Keratinocyte (primary cell): ENCODE results near the gene CREB1. TPM values are rescaled to one million over a fixed set of nuclear protein-coding genes. Genes with fewer than 3 reads are reported as not detected.

Source experiments
- DNase-seq: peaks from one replicate; pipeline ENCODE4 v3.0.0-alpha.2; 2011; ENCODE audit warnings: low read depth, missing footprints, low spot score
- FAIRE-seq: peaks from 2 replicates; lab custom pipeline; 2011; peaks lifted over from hg19 to GRCh38; lab: Jason Lieb, UNC
- H2AFZ ChIP-seq: 2 replicates; pipeline ENCODE4 v1.6.0; 2012; ENCODE audit warnings: low read length, control low read depth, inconsistent platforms; ENCODE audit not compliant: control insufficient read depth
- H3K27ac ChIP-seq: 2 replicates; pipeline ENCODE4 v1.5.1; 2011; ENCODE audit warnings: low read length; ENCODE audit not compliant: control insufficient read depth, insufficient read depth
- H3K27me3 ChIP-seq: 3 replicates; pipeline ENCODE4 v1.6.0; 2011; ENCODE audit warnings: low read length; ENCODE audit not compliant: control insufficient read depth, insufficient read depth; ENCODE audit errors: extremely low read depth
- H3K36me3 ChIP-seq, 2 experiments: 2 replicates in 1 of 2; 3 replicates in 1 of 2; pipeline ENCODE4 v1.5.1; 2011; ENCODE audit warnings: low read length in 2 of 2, mild to moderate bottlenecking in 1 of 2; ENCODE audit not compliant: control insufficient read depth in 2 of 2, insufficient read depth in 2 of 2; ENCODE audit errors: extremely low read depth in 1 of 2
- H3K4me1 ChIP-seq: 3 replicates; pipeline ENCODE4 v1.5.1; 2011; ENCODE audit warnings: low read length; ENCODE audit not compliant: control insufficient read depth, insufficient read depth; ENCODE audit errors: extremely low read depth
- H3K4me2 ChIP-seq: 3 replicates; pipeline ENCODE4 v1.6.0; 2011; ENCODE audit warnings: low read depth, low read length; ENCODE audit not compliant: control insufficient read depth, insufficient read depth; ENCODE audit errors: extremely low read depth
- H3K4me3 ChIP-seq, 3 experiments: fragments of 200-600 bp in 1 of 3; sonication (generic) in 1 of 3; 2 replicates in 2 of 3; 3 replicates in 1 of 3; pipeline ENCODE4 v1.5.1; 2011 to 2016; ENCODE audit warnings: low read length in 3 of 3, mild to moderate bottlenecking in 3 of 3, control low read depth in 2 of 3, inconsistent platforms in 1 of 3, low read depth in 1 of 3, mixed read lengths in 1 of 3, mixed run types in 1 of 3, moderate library complexity in 1 of 3; ENCODE audit not compliant: control insufficient read depth in 2 of 3, insufficient read depth in 2 of 3; ENCODE audit errors: extremely low read depth in 1 of 3
- H3K79me2 ChIP-seq: 2 replicates; pipeline ENCODE4 v1.6.0; 2012; ENCODE audit warnings: low read length; ENCODE audit not compliant: control insufficient read depth, insufficient read depth
- H3K9ac ChIP-seq: 3 replicates; pipeline ENCODE4 v1.6.0; 2011; ENCODE audit warnings: low read length; ENCODE audit not compliant: control insufficient read depth, insufficient read depth; ENCODE audit errors: extremely low read depth
- H3K9me1 ChIP-seq: 3 replicates; pipeline ENCODE4 v1.6.0; 2011; ENCODE audit warnings: low read length; ENCODE audit not compliant: control insufficient read depth, insufficient read depth; ENCODE audit errors: extremely low read depth
- H3K9me3 ChIP-seq: 2 replicates; pipeline ENCODE4 v1.5.1; 2012; ENCODE audit warnings: low read depth, low read length; ENCODE audit not compliant: control insufficient read depth
- H4K20me1 ChIP-seq: 3 replicates; pipeline ENCODE4 v1.6.0; 2011; ENCODE audit warnings: low read length; ENCODE audit not compliant: control insufficient read depth, insufficient read depth; ENCODE audit errors: extremely low read depth
- CTCF ChIP-seq, 3 experiments: IDR thresholded peaks in 1 of 3; conservative IDR thresholded peaks in 1 of 3; optimal IDR thresholded peaks in 1 of 3; 2 replicates in 2 of 3; 3 replicates in 1 of 3; pipeline versions ENCODE3 to v1.5.1; 2011; ENCODE audit warnings: low read length in 3 of 3, mild to moderate bottlenecking in 3 of 3, moderate library complexity in 2 of 3, control low read depth in 1 of 3, inconsistent platforms in 1 of 3; ENCODE audit not compliant: insufficient read depth in 2 of 3; ENCODE audit errors: extremely low read depth in 1 of 3
- EZH2 ChIP-seq: IDR thresholded peaks from one replicate; pipeline ENCODE4 v1.6.1; 2012; ENCODE audit warnings: inconsistent platforms, mild to moderate bottlenecking, low read length, moderate library complexity
- dilution Hi-C: fragments of 300-500 bp; cut with MboI; formaldehyde crosslinking; loops from one replicate; pipeline ENCODE4 v1.7.0; 2020; ENCODE audit warnings: low sequenced_read_pairs; ENCODE audit not compliant: extremely low pct_ligation_motif_present
- polyA plus RNA-seq, 5 experiments: library from polyadenylated mRNA; depleted of rRNA in 3 of 5; stranded (reverse) in 3 of 5; stranded (forward) in 1 of 5; unstranded in 1 of 5; fragments of >200 nt; gene quantifications; 1 replicate in 1 of 5; 2 replicates in 3 of 5; 3 replicates in 1 of 5; pipeline versions ENCODE4 v1.2.1 to v1.2.3, GENCODE V29; 2011 to 2012; ENCODE audit warnings: missing spikeins in 2 of 5, low read depth in 1 of 5, low replicate concordance in 1 of 5

Gene CREB1
- polyA plus RNA-seq, 1 donor (not counting 4 experiments of a cell fraction or from before 2014, with no cell fraction given), result 38.9 TPM

DNA sequence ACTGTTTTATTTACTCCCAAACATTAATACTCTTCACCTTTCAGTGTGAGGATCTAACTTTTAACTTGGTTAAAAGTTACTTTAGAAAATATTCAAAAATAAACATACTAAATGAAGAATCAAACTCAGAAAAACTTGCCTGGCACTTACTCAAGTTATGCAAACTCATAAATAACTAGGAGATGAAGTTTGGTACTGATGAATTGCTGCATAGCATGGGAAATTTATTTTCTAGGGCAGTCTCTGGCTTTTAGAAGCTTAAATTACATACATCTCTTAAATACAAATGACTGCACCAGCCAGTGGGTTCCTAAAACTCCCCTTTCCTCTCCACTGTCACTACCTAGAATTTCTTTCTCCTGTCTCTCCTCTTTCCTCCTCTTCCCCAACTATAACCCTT lies 46.7 kb upstream of the CREB1 start:
- no peaks in the 10 kb centered on the region for H3K36me3 ChIP-seq
- no peak overlapping the region for H3K27ac ChIP-seq
- no peaks in the 10 kb centered on the region for H4K20me1 ChIP-seq
- H3K4me3 ChIP-seq, result no peak overlapping the region
- FAIRE-seq, result no peak
- H2AFZ ChIP-seq, result no peak overlapping the region
- H3K27me3 ChIP-seq, result no peaks in the 10 kb centered on the region
- dilution Hi-C loops, result no loop called here
- no peak overlapping the region for H3K9ac ChIP-seq
- H3K9me3 ChIP-seq, result no peaks in the 10 kb centered on the region
- no peak for DNase-seq
- H3K9me1 ChIP-seq, result no peaks in the 10 kb centered on the region
- peaks cover 28% of the 10 kb centered on the region for H3K4me1 ChIP-seq
- no peaks in the 10 kb centered on the region for H3K79me2 ChIP-seq
- no peak overlapping the region for H3K4me2 ChIP-seq
- TF ChIP-seq CTCF (optimal IDR thresholded peaks at IDR 0.05 in 1 of 3, IDR thresholded peaks at IDR 0.05 in 1 of 3, conservative IDR thresholded peaks at IDR 0.05 in 1 of 3; ENCODE audit: extremely low read depth in 1 of 3, insufficient read depth in 2 of 3, low read length in 3 of 3) (no peak), EZH2 (no peak)

- Histone ChIP-seq H3K4me2 (no peak overlapping the region), H3K9ac (no peak overlapping the region), H3K79me2 (no peaks in the 10 kb centered on the region), H2AFZ (no peak overlapping the region), H3K36me3 (no peaks in the 10 kb centered on the region), H4K20me1 (no peaks in the 10 kb centered on the region), H3K27me3 (no peaks in the 10 kb centered on the region), H3K27ac (no peak overlapping the region), H3K4me3 (no peak overlapping the region), H3K9me1 (no peaks in the 10 kb centered on the region), H3K4me1 (peaks cover 32% of the 10 kb centered on the region), H3K9me3 (no peaks in the 10 kb centered on the region)
- dilution Hi-C loops, result no loop called here
- TF ChIP-seq EZH2, result no peak
- no peak for TF ChIP-seq CTCF (optimal IDR thresholded peaks at IDR 0.05 in 1 of 3, IDR thresholded peaks at IDR 0.05 in 1 of 3, conservative IDR thresholded peaks at IDR 0.05 in 1 of 3; ENCODE audit: extremely low read depth in 1 of 3, insufficient read depth in 2 of 3, low read length in 3 of 3)
- FAIRE-seq (no peak), DNase-seq (no peak)
Measured at GRCh38 chr2:207483477-207483876, 46.3 kb upstream of the CREB1 start.
